ENCODE data around the gene ST6GALNAC5. TPM values are rescaled to one million over a fixed set of nuclear protein-coding genes. Genes with fewer than 3 reads are reported as not detected.
"Not testable (repeated sequence)": the region's sequence is repeated elsewhere in the genome, so short reads cannot be mapped to it uniquely, and the experiment has no call there.

The ST6GALNAC5 gene
- not detected for total RNA-seq

DNA sequence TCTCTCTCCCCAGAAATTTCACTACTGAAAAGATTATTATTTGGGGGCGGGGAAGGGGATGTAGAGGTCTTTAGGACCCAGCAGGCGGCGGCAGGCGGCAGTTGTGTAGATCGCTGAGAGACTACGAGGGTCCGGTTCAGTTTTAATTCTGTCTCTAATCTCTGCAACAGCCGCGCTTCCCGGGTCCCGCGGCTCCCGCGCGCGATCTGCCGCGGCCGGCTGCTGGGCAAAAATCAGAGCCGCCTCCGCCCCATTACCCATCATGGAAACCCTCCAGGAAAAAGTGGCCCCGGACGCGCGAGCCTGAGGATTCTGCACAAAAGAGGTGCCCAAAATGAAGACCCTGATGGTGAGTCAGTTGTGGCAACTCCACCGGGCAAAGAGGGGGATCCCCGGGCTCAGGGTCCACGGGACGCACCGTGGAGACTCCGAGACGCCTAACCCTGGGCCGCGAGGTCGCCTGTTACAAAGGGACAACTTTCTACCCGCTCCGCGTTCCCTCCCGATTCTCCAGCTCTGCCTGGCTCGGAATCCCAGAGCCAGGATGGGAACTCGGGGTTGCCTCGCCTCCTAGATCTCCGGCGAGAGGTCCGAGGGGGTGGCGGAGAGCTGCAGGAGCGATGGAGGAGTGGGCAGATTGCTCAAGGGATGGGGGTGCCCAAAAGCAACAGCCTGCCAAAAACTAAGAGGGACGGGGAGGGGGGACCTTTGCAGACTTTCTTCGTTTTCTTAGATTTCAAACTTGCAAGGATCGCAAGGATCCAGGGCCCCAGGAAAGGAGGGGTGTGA, at the start of gene ST6GALNAC5:
TSS of gene ST6GALNAC5 (plus strand) at position 139 of the 789 bp plus-strand sequence.
- ATAC-seq (no peak), DNase-seq (ENCODE audit: low spot score) (no peak)

DNA sequence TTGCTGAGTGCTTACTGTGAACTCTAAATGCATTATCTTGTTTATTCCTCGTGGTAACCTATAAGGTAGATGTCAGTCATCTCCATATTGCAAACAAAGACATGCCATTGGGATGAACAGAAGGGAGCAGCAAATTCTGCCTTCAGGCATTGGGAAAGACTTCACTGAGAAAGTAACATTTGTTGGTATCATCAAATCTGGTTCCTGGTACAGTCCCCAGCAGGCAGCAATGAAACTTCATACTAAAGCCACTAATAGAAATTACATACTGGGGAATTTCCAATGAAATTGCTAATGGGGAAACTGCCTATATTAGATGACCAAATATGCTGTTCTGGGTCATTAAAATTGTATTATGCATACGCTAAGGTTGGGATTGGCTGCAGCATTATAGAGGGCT, 47.3 kb upstream of the ST6GALNAC5 start:
- no peak for DNase-seq (ENCODE audit: low spot score)
- no peak for ATAC-seq

DNA sequence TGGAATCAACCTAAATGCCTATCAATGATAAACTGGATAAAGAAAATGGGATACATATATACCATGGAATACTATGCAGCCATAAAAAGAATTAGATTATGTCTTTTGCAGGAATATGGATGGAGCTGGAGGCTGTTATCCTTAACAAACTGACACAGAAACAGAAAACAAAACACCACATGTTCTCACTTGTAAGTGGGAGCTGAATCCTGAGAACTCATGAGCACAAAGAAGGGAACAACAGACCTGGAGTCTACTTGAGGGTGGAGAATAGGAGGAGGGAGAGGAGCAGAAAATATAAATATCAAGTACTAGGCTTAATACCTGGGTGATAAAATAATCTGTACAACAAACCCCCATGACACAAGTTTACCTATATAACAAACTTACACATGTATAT, 44.3 kb upstream of the ST6GALNAC5 start:
- ATAC-seq; DNase-seq (ENCODE audit: low spot score): not testable (repeated sequence)

DNA sequence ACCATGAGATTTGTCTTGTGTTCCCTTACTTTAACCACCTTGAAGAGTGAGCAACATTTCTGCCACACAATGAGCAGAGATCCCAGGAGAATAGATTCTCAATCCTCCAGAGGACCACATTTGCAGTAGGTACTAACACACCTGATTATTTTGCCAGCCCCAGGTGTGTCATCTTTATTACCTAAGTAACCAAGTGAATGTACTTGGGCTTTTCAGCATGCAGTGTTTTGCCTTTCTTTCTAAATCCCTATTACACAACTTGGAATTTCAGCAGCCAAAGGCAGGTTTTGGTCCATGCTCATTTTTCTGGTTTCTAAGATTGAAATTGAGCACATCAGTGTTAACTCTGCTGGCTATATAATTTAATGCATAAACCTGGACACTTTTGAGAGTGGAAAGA, 43.2 kb upstream of the ST6GALNAC5 start:
- DNase-seq (ENCODE audit: low spot score), result no peak
- no peak for ATAC-seq

DNA sequence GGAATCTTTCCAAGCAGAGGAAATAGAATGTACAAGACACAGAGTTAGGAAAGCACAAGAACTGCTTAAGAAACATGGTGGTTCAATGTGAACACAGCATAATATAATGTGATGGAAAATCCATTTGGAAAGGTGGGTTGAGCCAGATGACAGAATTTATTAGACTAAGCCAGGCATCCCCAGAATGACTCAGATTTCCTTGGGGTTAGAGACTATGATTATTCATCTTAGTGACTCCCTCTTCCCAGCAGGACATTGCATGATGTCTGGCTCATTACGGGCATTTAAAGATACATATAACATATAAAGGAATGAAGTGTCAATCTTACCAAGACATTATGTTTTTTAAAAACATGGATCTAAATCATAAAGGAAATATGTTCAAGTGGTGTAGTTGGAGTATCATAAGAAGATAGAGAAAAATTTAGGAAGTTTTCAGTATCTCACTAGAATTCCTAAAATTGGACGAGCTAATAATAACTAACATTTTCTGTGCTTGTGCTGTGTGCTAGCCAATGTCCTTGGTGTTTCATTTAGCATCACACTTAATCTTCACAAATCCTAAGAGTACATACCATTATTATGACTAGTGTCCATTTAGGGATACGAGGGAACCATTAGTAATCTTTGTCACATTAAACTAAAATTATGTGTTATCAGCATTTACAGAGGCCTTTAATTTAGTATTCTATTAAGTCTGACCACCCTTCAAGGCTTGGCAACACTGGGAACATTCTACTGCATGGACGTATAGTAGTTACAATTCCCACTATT, 41.0 kb upstream of the ST6GALNAC5 start:
- no peak for ATAC-seq
- DNase-seq (ENCODE audit: low spot score), result no peak

DNA sequence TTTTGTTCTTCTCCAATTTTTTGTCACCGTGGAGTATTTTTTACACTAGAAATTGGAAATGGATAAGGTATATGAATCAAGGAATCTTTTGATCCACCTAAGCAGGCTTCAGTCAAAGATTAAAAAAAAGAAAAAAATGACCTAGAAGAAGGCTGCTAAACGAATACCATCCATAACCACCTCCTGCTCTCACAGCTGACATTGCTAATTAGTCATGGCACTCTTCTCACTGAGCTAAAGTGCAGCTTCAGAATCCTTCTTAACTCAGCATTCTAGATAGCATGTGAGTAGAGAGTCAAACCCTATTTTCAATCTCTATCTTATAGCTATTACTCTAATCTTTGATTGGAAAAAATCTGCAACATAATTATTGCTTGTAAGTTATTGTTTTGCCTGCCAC, 40.2 kb upstream of the ST6GALNAC5 start:
- ATAC-seq, result no peak
- DNase-seq (ENCODE audit: low spot score), result no peak

DNA sequence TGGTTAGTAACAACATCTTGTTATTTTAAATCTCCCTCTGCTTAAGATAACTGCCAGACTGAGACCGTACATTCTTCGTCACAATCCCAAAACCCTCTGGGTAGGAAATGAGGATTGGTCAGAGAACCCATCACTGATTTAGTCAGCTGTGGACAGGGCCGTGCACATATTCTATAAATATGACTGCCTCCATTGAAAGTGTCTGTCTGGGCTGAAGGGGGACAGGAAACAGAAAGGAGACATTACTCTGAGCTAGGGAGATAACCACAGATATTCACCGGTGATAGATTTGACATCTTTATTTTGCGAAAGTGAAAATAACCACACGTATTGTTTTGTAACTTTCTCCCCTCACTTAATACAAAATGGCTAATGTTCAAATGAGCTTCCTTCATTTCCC, 36.9 kb upstream of the ST6GALNAC5 start:
- no peak for DNase-seq (ENCODE audit: low spot score)
- ATAC-seq, result no peak

DNA sequence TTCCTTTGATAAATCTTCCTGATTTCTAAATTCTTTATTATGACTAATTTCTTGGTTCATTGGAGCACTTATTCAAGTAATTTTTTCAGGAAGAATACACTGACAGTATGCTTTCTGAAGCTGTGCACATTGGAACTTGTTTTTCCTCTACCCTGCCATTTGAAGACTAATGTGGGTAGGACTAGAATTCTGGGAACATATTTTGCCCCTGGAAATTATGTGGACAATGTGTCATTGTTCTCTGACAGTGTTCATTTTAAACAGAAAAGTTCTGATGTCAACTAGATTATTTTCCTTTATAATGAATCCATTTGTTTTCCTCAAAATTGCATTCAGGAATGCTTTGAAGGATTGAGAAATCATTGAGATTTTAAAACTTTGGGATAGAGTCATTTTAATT, 34.8 kb upstream of the ST6GALNAC5 start:
- ATAC-seq (no peak), DNase-seq (ENCODE audit: low spot score) (no peak)

DNA sequence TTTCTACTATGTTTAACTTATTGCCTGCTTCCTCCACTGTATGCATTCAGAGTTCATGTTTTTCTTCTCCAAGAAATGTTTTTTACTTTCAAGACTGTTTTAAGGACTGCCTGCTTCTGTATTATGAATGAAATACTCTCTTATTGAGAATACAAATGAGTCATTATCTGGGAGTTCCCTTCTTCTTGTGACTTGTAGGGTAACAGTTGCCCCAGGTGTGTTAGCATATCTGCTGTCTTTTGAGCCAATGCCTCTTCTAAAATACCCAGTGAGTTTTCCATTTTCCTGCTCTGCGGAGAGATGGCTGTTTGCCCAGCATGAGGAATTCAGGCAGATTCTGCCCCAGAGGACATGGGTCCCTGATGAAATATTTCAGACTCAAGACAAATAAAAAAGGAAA, 34.1 kb upstream of the ST6GALNAC5 start:
- DNase-seq (ENCODE audit: low spot score), result no peak
- ATAC-seq, result no peak

DNA sequence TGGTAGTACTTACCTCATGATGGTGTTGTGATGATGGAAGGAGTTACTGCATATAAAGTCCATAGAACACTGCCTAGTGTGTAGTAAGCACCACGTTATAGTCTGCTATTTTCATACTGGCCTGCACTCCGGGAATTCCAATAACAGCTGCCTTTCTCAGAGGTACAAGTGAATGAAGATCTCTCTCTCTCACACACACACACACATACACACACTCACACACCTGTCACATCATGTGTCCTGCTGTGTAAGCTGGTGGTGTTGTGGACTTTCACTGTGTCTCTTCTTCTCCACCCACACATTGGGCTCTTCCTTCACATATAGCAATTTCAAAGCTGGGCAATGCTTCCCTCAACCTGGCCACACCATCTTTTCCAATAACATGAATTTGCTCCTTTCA, 33.4 kb upstream of the ST6GALNAC5 start:
- no peak for ATAC-seq

DNA sequence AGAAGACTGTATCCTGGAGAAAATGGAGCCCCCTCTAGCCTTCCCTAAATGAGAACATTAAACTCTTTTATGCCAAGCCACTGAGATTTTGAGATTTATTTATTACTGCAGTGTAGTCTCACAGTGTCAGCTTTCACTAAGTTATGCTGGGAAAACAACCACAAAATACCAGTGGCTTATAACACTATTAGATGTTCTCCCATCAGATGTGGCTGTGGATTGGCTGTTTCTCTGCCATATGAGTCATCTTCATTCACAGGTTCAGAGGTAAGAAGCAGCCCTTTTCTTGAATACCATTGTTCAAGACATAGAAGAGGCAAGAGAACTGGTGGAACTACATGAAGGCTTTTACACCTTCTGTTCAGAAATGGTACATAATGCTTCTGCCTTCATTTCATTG, 32.1 kb upstream of the ST6GALNAC5 start:
- ATAC-seq (no peak), DNase-seq (ENCODE audit: low spot score) (no peak)

More for the DNA sequence above, 33.4 kb upstream of the ST6GALNAC5 start:
- no peak for DNase-seq (ENCODE audit: low spot score)

DNA sequence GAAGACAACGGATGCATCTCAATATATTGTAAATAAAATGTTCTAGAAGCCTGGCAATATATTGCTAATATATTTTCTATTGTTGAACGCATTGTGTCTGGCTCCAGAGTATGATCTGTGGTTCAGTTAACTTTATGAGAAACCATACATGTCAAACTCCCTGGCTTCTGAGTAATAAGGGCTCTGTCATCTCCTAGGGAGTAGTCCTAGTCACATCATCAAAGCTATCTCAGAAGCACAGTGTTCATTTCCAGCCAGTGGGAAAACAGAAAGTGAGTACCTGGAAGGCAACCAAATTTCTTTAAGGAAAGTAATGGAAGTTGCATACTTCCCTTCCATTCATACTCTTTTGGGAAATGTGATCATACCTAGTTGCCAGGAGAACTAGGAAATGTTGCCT, 27.0 kb upstream of the ST6GALNAC5 start:
- ATAC-seq (no peak), DNase-seq (ENCODE audit: low spot score) (no peak)

DNA sequence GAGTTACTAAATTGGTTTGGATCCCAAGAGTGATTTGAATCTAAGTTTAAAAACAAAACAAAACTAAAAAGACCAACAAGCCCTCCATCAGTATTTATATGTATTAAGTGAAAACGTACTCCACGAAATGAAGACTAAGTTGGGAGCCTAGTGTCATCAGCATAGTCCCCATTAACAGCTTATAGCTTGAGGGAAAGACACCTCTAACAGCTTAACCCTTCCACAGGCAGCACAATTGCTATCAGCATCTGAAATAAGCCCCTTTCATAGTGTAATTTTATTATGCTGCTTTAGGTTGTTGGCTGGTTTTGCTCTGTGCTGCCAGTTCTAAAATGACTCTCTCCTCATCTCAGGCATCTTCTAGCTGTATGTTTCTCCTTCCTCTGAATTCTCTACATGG, 25.8 kb upstream of the ST6GALNAC5 start:
- no peak for ATAC-seq

DNA sequence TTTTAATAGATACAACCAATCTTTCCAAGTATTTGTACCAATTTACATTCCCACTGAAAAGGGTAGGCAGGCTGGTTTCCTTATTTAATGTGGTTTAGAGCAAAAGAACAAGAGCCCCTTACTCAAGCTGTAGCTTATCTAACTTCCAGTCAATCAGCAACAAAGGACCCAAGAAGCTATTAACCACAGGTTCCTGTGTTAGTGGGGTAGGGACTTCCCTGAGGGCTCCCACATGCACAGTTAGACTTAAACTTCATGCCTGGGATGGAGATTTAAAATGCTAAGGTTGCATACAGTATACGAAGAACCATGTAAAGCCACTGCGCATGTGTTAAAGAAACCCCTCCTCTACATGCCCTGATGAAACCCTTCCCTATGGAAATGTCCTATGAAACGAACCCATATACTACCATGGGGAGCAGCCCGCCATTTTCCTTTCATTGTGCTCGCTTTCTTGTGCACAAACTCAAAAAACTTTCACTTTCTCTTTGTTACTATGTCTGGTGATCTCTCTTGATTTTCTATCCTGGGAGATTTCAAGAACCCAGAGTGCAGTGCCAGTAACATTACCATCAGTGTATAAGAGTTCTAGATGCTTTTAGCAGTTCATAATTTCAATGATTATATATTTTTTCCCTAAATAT, 23.3 kb upstream of the ST6GALNAC5 start:
- no peak for DNase-seq (ENCODE audit: low spot score)
- no peak for ATAC-seq

More for the DNA sequence above, 25.8 kb upstream of the ST6GALNAC5 start:
- no peak for DNase-seq (ENCODE audit: low spot score)

DNA sequence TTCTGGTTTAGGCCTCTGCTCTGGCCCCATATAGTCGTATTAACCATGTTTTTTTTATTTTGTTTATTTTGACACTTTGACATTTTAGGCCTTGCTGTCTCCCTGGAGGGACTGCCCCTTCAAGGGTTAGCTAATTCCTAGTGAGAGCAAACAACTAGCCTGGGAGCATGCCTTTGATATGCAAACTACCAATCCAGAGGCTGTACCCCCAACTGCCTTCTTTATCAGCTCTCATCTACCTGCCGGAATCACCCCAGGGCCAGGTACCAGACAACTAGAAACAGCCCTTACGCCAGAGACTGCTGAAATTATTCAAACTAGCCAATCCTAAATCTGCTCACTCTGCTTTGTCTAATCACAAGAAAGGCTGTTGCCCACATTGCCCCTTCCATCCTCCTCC, 13.0 kb upstream of the ST6GALNAC5 start:
- DNase-seq (ENCODE audit: low spot score) (no peak), ATAC-seq (no peak)

DNA sequence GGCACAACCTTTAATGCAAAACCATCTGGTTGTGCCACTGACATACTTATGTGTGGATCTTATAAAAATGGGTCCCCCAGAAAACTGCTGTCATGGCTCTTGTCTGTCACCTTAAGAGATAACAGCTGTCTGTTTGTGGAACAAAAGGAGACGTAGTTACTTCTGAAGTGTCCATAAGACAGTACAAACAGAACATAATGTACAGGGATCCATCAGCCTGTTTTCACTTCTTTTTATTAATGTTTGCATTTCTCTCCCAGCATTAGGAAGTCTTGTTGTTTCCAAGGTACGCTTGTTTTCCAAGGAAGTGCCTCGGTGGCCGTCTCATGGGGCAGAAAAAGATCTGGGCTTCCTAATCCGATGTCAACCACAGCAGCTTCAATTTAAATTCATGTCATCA, 11.2 kb upstream of the ST6GALNAC5 start:
- DNase-seq (ENCODE audit: low spot score), result no peak
- ATAC-seq, result no peak

DNA sequence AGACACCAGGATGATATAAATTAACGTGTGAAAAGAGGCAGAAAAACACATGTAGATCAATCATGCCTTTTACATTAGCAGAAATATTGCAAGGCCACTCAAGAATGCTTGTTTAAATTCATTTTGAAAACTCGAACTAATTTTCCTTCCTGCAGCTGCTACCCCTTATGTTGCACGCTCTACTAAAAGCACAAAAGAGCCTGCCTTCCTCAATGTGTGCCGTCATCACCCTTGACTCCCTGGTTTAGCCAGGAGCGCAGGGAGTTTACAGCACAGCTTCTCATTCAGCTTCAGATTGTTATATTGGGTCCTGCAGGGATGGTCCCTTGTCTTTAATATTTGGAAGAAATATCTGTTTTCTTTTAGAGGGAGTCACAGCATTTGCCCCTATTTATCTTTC, 10.1 kb upstream of the ST6GALNAC5 start:
- no peak for DNase-seq (ENCODE audit: low spot score)
- no peak for ATAC-seq

DNA sequence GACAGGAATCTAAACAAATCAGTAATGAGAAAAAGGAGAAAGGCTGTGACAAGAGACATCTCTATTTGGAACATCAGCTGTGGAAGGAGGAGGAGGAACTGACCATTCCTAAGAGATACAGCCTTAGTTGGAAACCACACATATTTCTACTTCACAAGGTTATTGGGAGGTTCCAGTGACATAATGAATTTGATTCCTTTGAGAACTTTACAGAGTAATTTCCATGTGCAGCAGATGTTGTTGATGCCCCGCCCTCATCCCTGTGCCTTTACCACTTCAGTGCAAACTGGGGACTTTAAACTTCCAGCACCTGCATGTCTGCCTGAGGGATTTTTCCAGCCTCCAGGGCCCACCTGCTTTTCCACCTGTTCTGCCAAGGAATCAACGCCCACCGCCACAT, 9.3 kb upstream of the ST6GALNAC5 start:
- DNase-seq (ENCODE audit: low spot score), result no peak
- ATAC-seq, result no peak

DNA sequence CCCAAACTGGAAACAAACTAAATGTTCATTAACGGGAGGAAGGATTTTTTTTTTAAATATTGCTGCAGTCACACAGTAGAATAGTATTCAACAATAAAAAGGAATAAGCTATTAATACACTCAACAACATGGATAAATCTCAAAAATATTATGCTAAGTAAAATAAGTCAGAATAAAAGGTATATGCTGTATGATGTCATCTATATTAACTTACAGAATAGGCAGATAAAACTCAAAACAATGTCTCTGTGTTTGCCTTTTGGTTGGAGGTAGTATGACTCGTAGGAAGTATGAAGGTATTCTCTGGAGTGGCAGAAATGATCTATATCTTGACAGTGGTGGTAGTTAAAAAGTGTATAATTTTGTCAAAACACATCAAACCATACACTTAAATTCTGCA, 6.1 kb upstream of the ST6GALNAC5 start:
- no peak for DNase-seq (ENCODE audit: low spot score)
- no peak for ATAC-seq

DNA sequence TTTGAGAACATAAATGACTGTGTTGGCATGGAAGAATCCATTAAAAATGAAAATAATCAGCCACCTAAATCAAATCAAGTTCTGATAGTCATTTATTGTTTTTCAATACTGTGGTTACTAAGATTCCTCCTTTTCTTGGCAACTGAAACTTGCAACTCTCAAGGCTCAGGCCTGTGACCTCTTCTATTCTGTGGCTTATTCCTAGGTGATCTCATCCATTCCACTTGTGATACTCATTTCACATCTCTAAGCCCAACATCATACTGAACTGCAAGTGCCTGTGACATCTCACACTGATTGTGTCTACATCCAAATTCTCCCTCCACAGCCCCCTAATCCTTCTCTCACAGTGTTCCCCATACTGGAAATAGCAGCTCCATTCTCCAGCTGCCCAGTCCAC, 4.8 kb upstream of the ST6GALNAC5 start:
- ATAC-seq, result no peak

DNA sequence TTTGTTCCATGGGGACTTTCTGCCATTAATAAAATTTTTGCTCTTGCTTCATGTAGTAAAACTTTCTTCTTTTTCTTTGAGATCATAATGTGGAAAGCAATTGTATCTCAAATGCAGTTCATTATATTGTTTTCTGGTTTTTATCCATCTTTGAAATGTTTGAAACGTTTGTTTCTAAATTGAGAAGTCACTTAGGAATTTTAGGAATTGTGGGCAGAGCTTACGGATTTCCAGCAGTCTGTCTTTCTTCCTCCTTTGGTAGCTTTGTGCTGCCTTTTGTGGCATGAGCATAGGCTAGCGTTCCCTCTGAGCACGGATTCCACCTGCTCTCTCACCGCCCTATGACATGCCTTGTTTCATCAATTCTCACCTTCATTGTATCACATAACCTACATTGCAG, 2.9 kb upstream of the ST6GALNAC5 start:
- DNase-seq (ENCODE audit: low spot score) (no peak), ATAC-seq (no peak)

More for the DNA sequence above, 4.8 kb upstream of the ST6GALNAC5 start:
- DNase-seq (ENCODE audit: low spot score), result no peak
